ENCODE data around the gene ZNF175.

GRCh38 chr19:51550848-51551672 is 20.0 kb upstream of the ZNF175 start:
- TF ChIP-seq, protein P1, sequence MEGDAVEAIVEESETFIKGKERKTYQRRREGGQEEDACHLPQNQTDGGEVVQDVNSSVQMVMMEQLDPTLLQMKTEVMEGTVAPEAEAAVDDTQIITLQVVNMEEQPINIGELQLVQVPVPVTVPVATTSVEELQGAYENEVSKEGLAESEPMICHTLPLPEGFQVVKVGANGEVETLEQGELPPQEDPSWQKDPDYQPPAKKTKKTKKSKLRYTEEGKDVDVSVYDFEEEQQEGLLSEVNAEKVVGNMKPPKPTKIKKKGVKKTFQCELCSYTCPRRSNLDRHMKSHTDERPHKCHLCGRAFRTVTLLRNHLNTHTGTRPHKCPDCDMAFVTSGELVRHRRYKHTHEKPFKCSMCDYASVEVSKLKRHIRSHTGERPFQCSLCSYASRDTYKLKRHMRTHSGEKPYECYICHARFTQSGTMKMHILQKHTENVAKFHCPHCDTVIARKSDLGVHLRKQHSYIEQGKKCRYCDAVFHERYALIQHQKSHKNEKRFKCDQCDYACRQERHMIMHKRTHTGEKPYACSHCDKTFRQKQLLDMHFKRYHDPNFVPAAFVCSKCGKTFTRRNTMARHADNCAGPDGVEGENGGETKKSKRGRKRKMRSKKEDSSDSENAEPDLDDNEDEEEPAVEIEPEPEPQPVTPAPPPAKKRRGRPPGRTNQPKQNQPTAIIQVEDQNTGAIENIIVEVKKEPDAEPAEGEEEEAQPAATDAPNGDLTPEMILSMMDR (IDR thresholded peaks at IDR 0.05) = no peak
- no peak for TF ChIP-seq POLR2A (IDR thresholded peaks at IDR 0.05)
